ENCODE measurements around the gene LILRA1. TPM values are rescaled to one million over a fixed set of nuclear protein-coding genes. Genes with fewer than 3 reads are reported as not detected.

Gene LILRA1
- total and polyA plus RNA-seq, 9 of the 15 experiments (the other 6 are each of a cell fraction or from before 2014, with no cell fraction given) = not detected

DNA sequence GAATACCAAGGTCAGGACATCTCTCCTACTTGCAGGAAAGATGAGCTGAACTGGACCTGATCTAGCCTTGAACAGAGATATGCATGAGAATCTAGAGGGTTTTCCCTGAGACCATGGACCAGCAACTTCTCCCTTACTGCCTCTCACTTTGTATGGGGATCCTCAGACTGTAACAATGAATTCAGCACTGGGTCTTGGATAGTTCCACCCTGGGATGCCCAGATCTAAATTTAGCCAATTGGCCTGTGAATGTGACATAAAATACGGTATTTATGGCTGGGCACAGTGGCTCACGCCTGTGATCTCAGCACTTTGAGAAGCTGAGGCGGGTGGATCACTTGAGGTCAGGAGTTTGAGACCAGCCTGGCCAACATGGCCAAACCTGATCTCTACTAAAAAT lies 35.1 kb upstream of the LILRA1 start:
- POLR2A ChIA-PET = interaction anchor here (0.6 kb wide), 1 partner anchor 138 kb away, joined by 3 read pairs; no protein-coding TSS in a partner anchor
- intact Hi-C loops (cut with micrococcal nuclease) = no loop called here
- no peak for FAIRE-seq
- TF ChIP-seq, protein P1, sequence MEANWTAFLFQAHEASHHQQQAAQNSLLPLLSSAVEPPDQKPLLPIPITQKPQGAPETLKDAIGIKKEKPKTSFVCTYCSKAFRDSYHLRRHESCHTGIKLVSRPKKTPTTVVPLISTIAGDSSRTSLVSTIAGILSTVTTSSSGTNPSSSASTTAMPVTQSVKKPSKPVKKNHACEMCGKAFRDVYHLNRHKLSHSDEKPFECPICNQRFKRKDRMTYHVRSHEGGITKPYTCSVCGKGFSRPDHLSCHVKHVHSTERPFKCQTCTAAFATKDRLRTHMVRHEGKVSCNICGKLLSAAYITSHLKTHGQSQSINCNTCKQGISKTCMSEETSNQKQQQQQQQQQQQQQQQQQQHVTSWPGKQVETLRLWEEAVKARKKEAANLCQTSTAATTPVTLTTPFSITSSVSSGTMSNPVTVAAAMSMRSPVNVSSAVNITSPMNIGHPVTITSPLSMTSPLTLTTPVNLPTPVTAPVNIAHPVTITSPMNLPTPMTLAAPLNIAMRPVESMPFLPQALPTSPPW (CRISPR knock-in tag; IDR thresholded peaks at IDR 0.05) = no peak
- TF ChIP-seq MAZ (CRISPR knock-in tag; conservative IDR thresholded peaks at IDR 0.05 in 1 of 2, IDR thresholded peaks at IDR 0.05 in 1 of 2) (no peak), ZFX (CRISPR knock-in tag; IDR thresholded peaks at IDR 0.05) (no peak), RHOXF2B (CRISPR knock-in tag; conservative IDR thresholded peaks at IDR 0.05) (no peak), NEUROD1 (IDR thresholded peaks at IDR 0.05; ENCODE audit: borderline replicate concordance, low read depth, low read length, partially characterized antibody) (no peak), SPI1 (IDR thresholded peaks at IDR 0.05; ENCODE audit: borderline replicate concordance, low read depth, low read length) (no peak), CREM (IDR thresholded peaks at IDR 0.05; ENCODE audit: low read depth) (no peak)
- TF ChIP-seq, protein P2, sequence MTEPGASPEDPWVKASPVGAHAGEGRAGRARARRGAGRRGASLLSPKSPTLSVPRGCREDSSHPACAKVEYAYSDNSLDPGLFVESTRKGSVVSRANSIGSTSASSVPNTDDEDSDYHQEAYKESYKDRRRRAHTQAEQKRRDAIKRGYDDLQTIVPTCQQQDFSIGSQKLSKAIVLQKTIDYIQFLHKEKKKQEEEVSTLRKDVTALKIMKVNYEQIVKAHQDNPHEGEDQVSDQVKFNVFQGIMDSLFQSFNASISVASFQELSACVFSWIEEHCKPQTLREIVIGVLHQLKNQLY (CRISPR knock-in tag; conservative IDR thresholded peaks at IDR 0.05) = no peak
- TF ChIP-seq, protein P3, sequence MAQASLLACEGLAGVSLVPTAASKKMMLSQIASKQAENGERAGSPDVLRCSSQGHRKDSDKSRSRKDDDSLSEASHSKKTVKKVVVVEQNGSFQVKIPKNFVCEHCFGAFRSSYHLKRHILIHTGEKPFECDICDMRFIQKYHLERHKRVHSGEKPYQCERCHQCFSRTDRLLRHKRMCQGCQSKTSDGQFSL (CRISPR knock-in tag; IDR thresholded peaks at IDR 0.05) = no peak
- TF ChIP-seq, protein P3 (tag; IDR thresholded peaks at IDR 0.05) = no peak
- TF ChIP-seq, protein P4, sequence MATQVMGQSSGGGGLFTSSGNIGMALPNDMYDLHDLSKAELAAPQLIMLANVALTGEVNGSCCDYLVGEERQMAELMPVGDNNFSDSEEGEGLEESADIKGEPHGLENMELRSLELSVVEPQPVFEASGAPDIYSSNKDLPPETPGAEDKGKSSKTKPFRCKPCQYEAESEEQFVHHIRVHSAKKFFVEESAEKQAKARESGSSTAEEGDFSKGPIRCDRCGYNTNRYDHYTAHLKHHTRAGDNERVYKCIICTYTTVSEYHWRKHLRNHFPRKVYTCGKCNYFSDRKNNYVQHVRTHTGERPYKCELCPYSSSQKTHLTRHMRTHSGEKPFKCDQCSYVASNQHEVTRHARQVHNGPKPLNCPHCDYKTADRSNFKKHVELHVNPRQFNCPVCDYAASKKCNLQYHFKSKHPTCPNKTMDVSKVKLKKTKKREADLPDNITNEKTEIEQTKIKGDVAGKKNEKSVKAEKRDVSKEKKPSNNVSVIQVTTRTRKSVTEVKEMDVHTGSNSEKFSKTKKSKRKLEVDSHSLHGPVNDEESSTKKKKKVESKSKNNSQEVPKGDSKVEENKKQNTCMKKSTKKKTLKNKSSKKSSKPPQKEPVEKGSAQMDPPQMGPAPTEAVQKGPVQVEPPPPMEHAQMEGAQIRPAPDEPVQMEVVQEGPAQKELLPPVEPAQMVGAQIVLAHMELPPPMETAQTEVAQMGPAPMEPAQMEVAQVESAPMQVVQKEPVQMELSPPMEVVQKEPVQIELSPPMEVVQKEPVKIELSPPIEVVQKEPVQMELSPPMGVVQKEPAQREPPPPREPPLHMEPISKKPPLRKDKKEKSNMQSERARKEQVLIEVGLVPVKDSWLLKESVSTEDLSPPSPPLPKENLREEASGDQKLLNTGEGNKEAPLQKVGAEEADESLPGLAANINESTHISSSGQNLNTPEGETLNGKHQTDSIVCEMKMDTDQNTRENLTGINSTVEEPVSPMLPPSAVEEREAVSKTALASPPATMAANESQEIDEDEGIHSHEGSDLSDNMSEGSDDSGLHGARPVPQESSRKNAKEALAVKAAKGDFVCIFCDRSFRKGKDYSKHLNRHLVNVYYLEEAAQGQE (IDR thresholded peaks at IDR 0.05; ENCODE audit: borderline replicate concordance) = peak; percentile 89
- TF ChIP-seq, protein P4 (CRISPR knock-in tag; IDR thresholded peaks at IDR 0.05; ENCODE audit: low read depth) = no peak; the same call in 1 of the 2 replicates

More for the DNA sequence above, 35.1 kb upstream of the LILRA1 start:
- no TSS peak for BruUV-seq (replicated peaks)
- H3K9me1 ChIP-seq (ENCODE audit: control insufficient read depth, insufficient read depth, low read length) = no peaks in the 10 kb centered on the region
- no peak overlapping the region for H2AFZ ChIP-seq (ENCODE audit: low read depth, low read length)
- H3K4me3 ChIP-seq = no peak overlapping the region
- peaks cover 20 to 31% of the 10 kb centered on the region in 2 experiments for H3K27me3 ChIP-seq (ENCODE audit: control insufficient read depth in 2 of 2, insufficient read depth in 2 of 2, low read length in 2 of 2)
- 0 out of 5 replicates have a peak, but pooled peaks cover 0 to 2% of the 10 kb centered on the region in 2 experiments for H3K4me1 ChIP-seq (replicated peaks in 1 of 2; ENCODE audit: control insufficient read depth in 2 of 2, insufficient read depth in 2 of 2, low read length in 2 of 2)
- H3K27ac ChIP-seq (ENCODE audit: extremely low read depth, low read depth, low read length) = no peak overlapping the region
- H3K9me3 ChIP-seq (replicated peaks; ENCODE audit: control insufficient read depth, insufficient read depth, low read depth, low read length) = no peaks in the 10 kb centered on the region
- no peaks in the 10 kb centered on the region for H3K79me2 ChIP-seq (ENCODE audit: control insufficient read depth, insufficient read depth, low read length)
- in situ Hi-C loops (cut with MboI) = no loop called here
- DNase-seq (ENCODE audit: extremely low read depth in 1 of 4, low spot score in 3 of 4) (no peak), ATAC-seq (no peak)
- H3K9ac ChIP-seq (ENCODE audit: insufficient read depth in 1 of 2, low read depth in 2 of 2, low read length in 2 of 2) = no peak overlapping the region
- H4K20me1 ChIP-seq (replicated peaks; ENCODE audit: control insufficient read depth, insufficient read depth, low read length) = no peaks in the 10 kb centered on the region
- CTCF ChIA-PET (ENCODE audit: low intra/inter-chr PET ratio) = no interaction called here
- no peaks in the 10 kb centered on the region for H3K36me3 ChIP-seq (ENCODE audit: control insufficient read depth, insufficient read depth, low read length)
- H3K4me2 ChIP-seq (ENCODE audit: insufficient read depth, low read length) = no peak overlapping the region
- whole genome bisulfite sequencing (ENCODE audit: insufficient coverage, low coverage, missing lambda C conversion rate) = 0% methylated on average over 3 of the region's 3 CpGs

Data from K562 (cell line).